ENCODE measurements around the gene RCL1. TPM values are rescaled to one million over a fixed set of nuclear protein-coding genes. Genes with fewer than 3 reads are reported as not detected.
"Not testable (repeated sequence)": the region's sequence is repeated elsewhere in the genome, so short reads cannot be mapped to it uniquely, and the experiment has no call there.

Gene RCL1
- total RNA-seq, 1 experiment from 2014 or later: 9.5 TPM

GRCh38 chr9:4891674-4892073, 98.9 kb downstream of the RCL1 start:
- POLR2A ChIA-PET (ENCODE audit: unreplicated experiment): no interaction called here
- no peaks in the 10 kb centered on the region for H4K20me1 ChIP-seq (ENCODE audit: insufficient read depth)
- H2AFZ ChIP-seq: no peak overlapping the region
- H3K4me2 ChIP-seq: no peak overlapping the region
- H3K4me3 ChIP-seq: no peak overlapping the region
- H3K9me2 ChIP-seq (ENCODE audit: insufficient read depth): no peaks in the 10 kb centered on the region
- no peak for DNase-seq
- no peaks in the 10 kb centered on the region for H3K9me3 ChIP-seq (ENCODE audit: insufficient read depth, low read depth)
- H3K27me3 ChIP-seq (ENCODE audit: insufficient read depth, low read depth): no peaks in the 10 kb centered on the region
- no peak for TF ChIP-seq CTCF (conservative IDR thresholded peaks at IDR 0.05)
- no peak for TF ChIP-seq EZH2 (IDR thresholded peaks at IDR 0.05; ENCODE audit: low read depth)
- H3K36me3 ChIP-seq (ENCODE audit: low read depth): no peaks in the 10 kb centered on the region
- H3K79me2 ChIP-seq (ENCODE audit: low read depth): no peaks in the 10 kb centered on the region
- CTCF ChIA-PET: no interaction called here
- no peaks in the 10 kb centered on the region for H3K4me1 ChIP-seq (replicated peaks; ENCODE audit: insufficient read depth)
- no TSS peak for BruUV-seq (replicated peaks)
- H3K27ac ChIP-seq: no peak overlapping the region
- intact Hi-C loops (cut with micrococcal nuclease; ENCODE audit: unreplicated experiment): no loop called here
- H3F3A ChIP-seq (ENCODE audit: insufficient read depth, low read depth): no peaks in the 10 kb centered on the region

DNA sequence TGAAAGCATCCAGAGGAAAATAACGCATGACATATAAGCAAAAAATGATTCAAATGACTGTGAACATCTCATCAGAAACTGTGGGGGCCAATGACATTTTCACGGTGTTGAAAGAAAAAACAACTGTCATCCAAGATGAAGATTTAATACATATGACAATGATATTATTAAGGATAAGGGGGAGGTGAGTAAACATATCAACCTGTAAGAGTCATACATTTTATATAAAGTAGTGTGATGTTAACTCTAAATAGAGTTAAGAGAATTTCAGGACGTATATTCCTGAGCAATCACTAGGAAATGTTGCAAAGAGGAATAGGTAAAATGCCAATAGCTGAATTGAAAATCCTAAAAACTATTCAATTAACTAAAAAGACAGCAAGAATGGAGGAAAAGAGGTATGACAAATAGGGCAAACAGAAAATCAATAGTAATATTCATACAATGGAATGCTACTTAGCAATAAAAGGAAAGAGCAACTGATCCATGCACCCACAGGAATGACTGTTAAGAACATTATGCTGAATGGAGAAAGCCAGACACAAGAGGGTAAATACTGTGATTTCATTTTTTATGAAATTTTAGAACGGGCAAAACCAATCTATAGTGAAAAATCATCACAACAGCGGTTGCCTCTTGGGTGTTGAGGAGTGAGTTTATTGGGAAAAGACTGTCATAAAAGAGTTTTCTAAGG, 99.9 kb downstream of the RCL1 start:
- TF ChIP-seq EZH2 (IDR thresholded peaks at IDR 0.05; ENCODE audit: low read depth) (no peak), CTCF (conservative IDR thresholded peaks at IDR 0.05) (no peak)
- ChIA-PET CTCF (no interaction called here), POLR2A (ENCODE audit: unreplicated experiment) (no interaction called here)
- intact Hi-C loops (cut with micrococcal nuclease; ENCODE audit: unreplicated experiment): no loop called here
- H3K4me1 ChIP-seq (replicated peaks; ENCODE audit: insufficient read depth): no peaks in the 10 kb centered on the region
- H4K20me1 ChIP-seq (ENCODE audit: insufficient read depth): no peaks in the 10 kb centered on the region
- BruUV-seq (replicated peaks): no TSS peak
- no peak overlapping the region for H3K4me3 ChIP-seq
- no peaks in the 10 kb centered on the region for H3K9me3 ChIP-seq (ENCODE audit: insufficient read depth, low read depth)
- no peak overlapping the region for H2AFZ ChIP-seq
- H3K36me3 ChIP-seq (ENCODE audit: low read depth): no peaks in the 10 kb centered on the region
- H3K9me2 ChIP-seq (ENCODE audit: insufficient read depth): no peaks in the 10 kb centered on the region
- no peak overlapping the region for H3K27ac ChIP-seq
- no peaks in the 10 kb centered on the region for H3F3A ChIP-seq (ENCODE audit: insufficient read depth, low read depth)
- H3K4me2 ChIP-seq: no peak overlapping the region
- H3K79me2 ChIP-seq (ENCODE audit: low read depth): no peaks in the 10 kb centered on the region
- H3K27me3 ChIP-seq (ENCODE audit: insufficient read depth, low read depth): no peaks in the 10 kb centered on the region
- DNase-seq: no peak

- H2AFZ ChIP-seq: no peak overlapping the region
- no peaks in the 10 kb centered on the region for H3K9me2 ChIP-seq (ENCODE audit: insufficient read depth)
- no TSS peak for BruUV-seq (replicated peaks)
- TF ChIP-seq CTCF (conservative IDR thresholded peaks at IDR 0.05) (no peak), EZH2 (IDR thresholded peaks at IDR 0.05; ENCODE audit: low read depth) (no peak)
- no peak overlapping the region for H3K4me2 ChIP-seq
- no peak overlapping the region for H3K4me3 ChIP-seq
- no peaks in the 10 kb centered on the region for H4K20me1 ChIP-seq (ENCODE audit: insufficient read depth)
- no peaks in the 10 kb centered on the region for H3K27me3 ChIP-seq (ENCODE audit: insufficient read depth, low read depth)
- H3K27ac ChIP-seq: no peak overlapping the region
- H3K9me3 ChIP-seq (ENCODE audit: insufficient read depth, low read depth): no peaks in the 10 kb centered on the region
- no peaks in the 10 kb centered on the region for H3K36me3 ChIP-seq (ENCODE audit: low read depth)
- ChIA-PET POLR2A (ENCODE audit: unreplicated experiment) (no interaction called here), CTCF (no interaction called here)
- no peak for DNase-seq
- H3F3A ChIP-seq (ENCODE audit: insufficient read depth, low read depth): no peaks in the 10 kb centered on the region
- no peaks in the 10 kb centered on the region for H3K79me2 ChIP-seq (ENCODE audit: low read depth)
- H3K4me1 ChIP-seq (replicated peaks; ENCODE audit: insufficient read depth): no peaks in the 10 kb centered on the region
- intact Hi-C loops (cut with micrococcal nuclease; ENCODE audit: unreplicated experiment): no loop called here
Measured at GRCh38 chr9:4894076-4894475, 101.3 kb downstream of the RCL1 start.

DNA sequence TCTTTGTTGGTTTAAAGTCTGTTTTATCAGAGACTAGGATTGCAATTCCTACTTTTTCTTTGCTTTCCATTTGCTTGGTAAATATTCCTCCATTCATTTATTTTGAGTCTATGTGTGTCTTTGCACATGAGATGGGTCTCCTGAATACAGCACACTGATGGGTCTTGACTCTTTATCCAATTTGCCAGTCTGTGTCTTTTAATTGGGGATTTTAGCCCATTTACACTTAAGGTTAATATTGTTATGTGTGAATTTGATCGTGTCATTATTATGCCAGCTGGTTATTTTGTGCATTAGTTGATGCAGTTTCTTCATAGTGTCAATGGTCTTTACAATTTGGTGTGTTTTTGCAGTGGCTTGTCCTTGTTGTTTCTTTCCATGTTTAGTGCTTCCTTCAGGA, 107.1 kb downstream of the RCL1 start:
- H3K79me2 ChIP-seq (ENCODE audit: low read depth); POLR2A ChIA-PET (ENCODE audit: unreplicated experiment); BruUV-seq (replicated peaks): not testable (repeated sequence)

DNA sequence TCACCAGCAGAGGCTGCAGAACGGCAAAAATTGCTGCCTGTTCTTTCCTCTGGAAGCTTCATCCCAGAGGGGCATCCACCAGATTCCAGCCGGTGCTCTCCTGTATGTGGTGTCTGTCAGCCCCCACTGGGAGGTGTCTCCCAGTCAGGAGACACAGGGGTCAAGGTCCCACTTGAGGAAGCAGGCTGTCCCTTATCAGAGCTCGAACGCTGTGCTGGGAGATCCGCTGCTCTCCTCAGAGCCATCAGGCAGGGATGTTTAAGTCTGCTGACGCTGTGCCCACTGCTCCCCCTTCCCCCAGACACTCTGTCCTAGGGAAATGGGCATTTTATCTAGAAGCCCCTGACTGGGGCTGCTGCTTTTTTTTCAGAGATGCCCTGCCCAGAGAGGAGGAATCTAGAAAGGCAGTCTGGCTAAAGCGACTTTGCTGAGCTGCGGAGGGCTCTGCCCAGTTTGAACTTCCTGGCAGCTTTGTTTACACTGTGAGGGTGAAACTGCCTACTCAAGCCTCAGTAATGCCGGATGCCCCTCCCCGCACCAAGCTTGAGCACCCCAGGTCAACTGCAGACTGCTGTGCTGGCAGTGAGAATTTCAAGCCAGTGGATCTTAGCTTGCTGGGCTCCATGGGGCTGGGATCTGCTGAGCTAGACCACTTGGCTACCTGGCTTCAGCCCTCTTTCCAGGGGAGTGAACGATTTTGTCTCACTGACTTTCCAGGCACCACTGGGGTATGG, 108.8 kb downstream of the RCL1 start:
- H3K4me2 ChIP-seq: peak overlapping the region; percentile 49
- H3K9me2 ChIP-seq (ENCODE audit: insufficient read depth); BruUV-seq (replicated peaks); H2AFZ ChIP-seq; H3K79me2 ChIP-seq (ENCODE audit: low read depth); POLR2A ChIA-PET (ENCODE audit: unreplicated experiment); H3K4me1 ChIP-seq (replicated peaks; ENCODE audit: insufficient read depth); H3K27me3 ChIP-seq (ENCODE audit: insufficient read depth, low read depth); H3F3A ChIP-seq (ENCODE audit: insufficient read depth, low read depth); intact Hi-C loops (cut with micrococcal nuclease; ENCODE audit: unreplicated experiment); H3K9me3 ChIP-seq (ENCODE audit: insufficient read depth, low read depth); H3K4me3 ChIP-seq; H3K36me3 ChIP-seq (ENCODE audit: low read depth); H3K27ac ChIP-seq; H4K20me1 ChIP-seq (ENCODE audit: insufficient read depth): not testable (repeated sequence)
- DNase-seq: peak; percentile 51 to 54
- CTCF ChIA-PET: interaction anchor here (0.6 to 0.7 kb wide), 2 partner anchors 27 to 143 kb away, joined by 3 read pairs; no protein-coding TSS in a partner anchor

More for the DNA sequence above, 107.1 kb downstream of the RCL1 start:
- H3K27me3 ChIP-seq (ENCODE audit: insufficient read depth, low read depth); H3K9me2 ChIP-seq (ENCODE audit: insufficient read depth); H3K4me1 ChIP-seq (replicated peaks; ENCODE audit: insufficient read depth); H3K27ac ChIP-seq; H3F3A ChIP-seq (ENCODE audit: insufficient read depth, low read depth); H4K20me1 ChIP-seq (ENCODE audit: insufficient read depth); CTCF ChIA-PET; H2AFZ ChIP-seq; H3K4me3 ChIP-seq; H3K36me3 ChIP-seq (ENCODE audit: low read depth); H3K9me3 ChIP-seq (ENCODE audit: insufficient read depth, low read depth); DNase-seq; intact Hi-C loops (cut with micrococcal nuclease; ENCODE audit: unreplicated experiment); H3K4me2 ChIP-seq: not testable (repeated sequence)
